ENCODE data around the gene SAMHD1. TPM values are rescaled to one million over a fixed set of nuclear protein-coding genes. Genes with fewer than 3 reads are reported as not detected.

Gene SAMHD1
- total and polyA plus RNA-seq, 9 of the 15 experiments (the other 6 are each of a cell fraction or from before 2014, with no cell fraction given), result 6.8 to 20.4 (median 14.8) TPM

DNA sequence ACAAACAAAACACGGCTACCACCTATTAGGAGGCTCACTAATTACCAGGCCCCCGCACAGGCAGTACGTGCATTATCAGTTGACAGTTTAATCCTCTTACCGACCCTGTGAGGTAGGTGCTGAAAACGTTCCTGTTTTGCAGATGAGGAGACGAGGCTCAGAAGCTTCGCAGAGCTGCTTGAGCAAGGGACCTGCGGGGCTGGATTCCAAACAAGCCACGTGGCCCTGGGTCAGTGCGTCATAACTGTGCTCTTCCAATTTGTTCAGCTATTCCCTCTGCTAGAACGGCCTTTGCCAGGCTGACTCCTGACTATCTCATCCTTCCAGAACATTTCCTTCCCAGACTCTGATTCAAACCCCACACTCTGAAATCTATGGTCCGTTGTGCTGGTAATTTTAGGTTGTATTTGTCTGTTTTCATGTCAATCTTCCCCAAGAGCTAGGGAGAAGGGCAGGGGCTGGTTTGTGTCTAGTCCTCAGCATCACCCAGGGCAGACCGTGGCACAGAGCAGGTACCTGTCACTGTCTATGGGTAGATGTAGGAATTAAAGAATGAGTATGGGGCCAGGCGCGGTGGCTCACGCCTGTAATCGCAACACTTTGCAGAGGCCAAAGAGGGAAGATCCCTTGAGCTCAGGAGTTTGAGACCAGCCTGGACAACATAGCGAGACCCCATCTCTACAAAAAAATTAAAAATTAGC lies 104.3 kb downstream of the SAMHD1 start (continued):
- TF ChIP-seq, protein P1, sequence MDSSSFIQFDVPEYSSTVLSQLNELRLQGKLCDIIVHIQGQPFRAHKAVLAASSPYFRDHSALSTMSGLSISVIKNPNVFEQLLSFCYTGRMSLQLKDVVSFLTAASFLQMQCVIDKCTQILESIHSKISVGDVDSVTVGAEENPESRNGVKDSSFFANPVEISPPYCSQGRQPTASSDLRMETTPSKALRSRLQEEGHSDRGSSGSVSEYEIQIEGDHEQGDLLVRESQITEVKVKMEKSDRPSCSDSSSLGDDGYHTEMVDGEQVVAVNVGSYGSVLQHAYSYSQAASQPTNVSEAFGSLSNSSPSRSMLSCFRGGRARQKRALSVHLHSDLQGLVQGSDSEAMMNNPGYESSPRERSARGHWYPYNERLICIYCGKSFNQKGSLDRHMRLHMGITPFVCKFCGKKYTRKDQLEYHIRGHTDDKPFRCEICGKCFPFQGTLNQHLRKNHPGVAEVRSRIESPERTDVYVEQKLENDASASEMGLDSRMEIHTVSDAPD (CRISPR knock-in tag; IDR thresholded peaks at IDR 0.05), result no peak
- TF ChIP-seq, protein P2, sequence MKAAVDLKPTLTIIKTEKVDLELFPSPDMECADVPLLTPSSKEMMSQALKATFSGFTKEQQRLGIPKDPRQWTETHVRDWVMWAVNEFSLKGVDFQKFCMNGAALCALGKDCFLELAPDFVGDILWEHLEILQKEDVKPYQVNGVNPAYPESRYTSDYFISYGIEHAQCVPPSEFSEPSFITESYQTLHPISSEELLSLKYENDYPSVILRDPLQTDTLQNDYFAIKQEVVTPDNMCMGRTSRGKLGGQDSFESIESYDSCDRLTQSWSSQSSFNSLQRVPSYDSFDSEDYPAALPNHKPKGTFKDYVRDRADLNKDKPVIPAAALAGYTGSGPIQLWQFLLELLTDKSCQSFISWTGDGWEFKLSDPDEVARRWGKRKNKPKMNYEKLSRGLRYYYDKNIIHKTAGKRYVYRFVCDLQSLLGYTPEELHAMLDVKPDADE (conservative IDR thresholded peaks at IDR 0.05; ENCODE audit: control insufficient read depth, low read depth, low read length), result no peak
- TF ChIP-seq ZNF707 (CRISPR knock-in tag; conservative IDR thresholded peaks at IDR 0.05) (no peak), MBD2 (IDR thresholded peaks at IDR 0.05; ENCODE audit: borderline replicate concordance, low read depth) (no peak), TFE3 (CRISPR knock-in tag; IDR thresholded peaks at IDR 0.05) (no peak), BDP1 (IDR thresholded peaks at IDR 0.05; ENCODE audit: insufficient read depth, insufficient read length) (no peak), ARID4B (CRISPR knock-in tag; IDR thresholded peaks at IDR 0.05) (no peak), NUFIP1 (IDR thresholded peaks at IDR 0.05; ENCODE audit: partially characterized antibody) (no peak), MAFG (tag; conservative IDR thresholded peaks at IDR 0.05) (no peak), MYC (IDR thresholded peaks at IDR 0.05; ENCODE audit: low read depth, low read length) (0 out of 2 replicates have a peak, but pooled peaks have one; percentile 24), MYC (CRISPR knock-in tag; IDR thresholded peaks at IDR 0.05; ENCODE audit: borderline replicate concordance, low read depth) (no peak), KLF16 (IDR thresholded peaks at IDR 0.05) (no peak), CEBPG (CRISPR knock-in tag; IDR thresholded peaks at IDR 0.05) (peak; percentile 40; the same call in 1 of the 2 replicates), CEBPG (tag; conservative IDR thresholded peaks at IDR 0.05 in 1 of 2, IDR thresholded peaks at IDR 0.05 in 1 of 2) (no peak), ZNF445 (CRISPR knock-in tag; IDR thresholded peaks at IDR 0.05; ENCODE audit: low read depth) (no peak)
- TF ChIP-seq, protein P3, sequence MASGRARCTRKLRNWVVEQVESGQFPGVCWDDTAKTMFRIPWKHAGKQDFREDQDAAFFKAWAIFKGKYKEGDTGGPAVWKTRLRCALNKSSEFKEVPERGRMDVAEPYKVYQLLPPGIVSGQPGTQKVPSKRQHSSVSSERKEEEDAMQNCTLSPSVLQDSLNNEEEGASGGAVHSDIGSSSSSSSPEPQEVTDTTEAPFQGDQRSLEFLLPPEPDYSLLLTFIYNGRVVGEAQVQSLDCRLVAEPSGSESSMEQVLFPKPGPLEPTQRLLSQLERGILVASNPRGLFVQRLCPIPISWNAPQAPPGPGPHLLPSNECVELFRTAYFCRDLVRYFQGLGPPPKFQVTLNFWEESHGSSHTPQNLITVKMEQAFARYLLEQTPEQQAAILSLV (tag; IDR thresholded peaks at IDR 0.05), result no peak
- TF ChIP-seq, protein P4, sequence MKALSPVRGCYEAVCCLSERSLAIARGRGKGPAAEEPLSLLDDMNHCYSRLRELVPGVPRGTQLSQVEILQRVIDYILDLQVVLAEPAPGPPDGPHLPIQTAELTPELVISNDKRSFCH (CRISPR knock-in tag; IDR thresholded peaks at IDR 0.05), result no peak
- TF ChIP-seq, protein P4 (tag; IDR thresholded peaks at IDR 0.05), result no peak

All from K562 (cell line).